Neural crest cell (in vitro differentiated cells): ENCODE measurements around the gene SPATS2L. TPM values are rescaled to one million over a fixed set of nuclear protein-coding genes. Genes with fewer than 3 reads are reported as not detected.

ENCODE experiments used
- DNase-seq: peaks from one replicate; pipeline ENCODE4 v3.0.0; 2021; ENCODE audit warnings: low read depth, mixed read lengths, low spot score
- H3K27ac Mint-ChIP-seq: one replicate; pipeline ENCODE4 v1.8.0; 2021; ENCODE audit warnings: mild to moderate bottlenecking, mixed read lengths; ENCODE audit not compliant: unreplicated experiment
- H3K27me3 Mint-ChIP-seq: 2 replicates; pipeline ENCODE4 v1.8.0; 2021; ENCODE audit warnings: low read depth, mild to moderate bottlenecking, mixed read lengths
- H3K36me3 Mint-ChIP-seq: 2 replicates; pipeline ENCODE4 v1.8.0; 2021; ENCODE audit warnings: low read depth, mild to moderate bottlenecking, mixed read lengths
- H3K4me1 Mint-ChIP-seq: 2 replicates; pipeline ENCODE4 v1.8.0; 2021; ENCODE audit warnings: mixed read lengths
- H3K4me3 Mint-ChIP-seq: one replicate; pipeline ENCODE4 v1.8.0; 2021; ENCODE audit warnings: mild to moderate bottlenecking, mixed read lengths
- H3K9me3 Mint-ChIP-seq: 2 replicates; pipeline ENCODE4 v1.8.0; 2021; ENCODE audit warnings: mixed read lengths
- total RNA-seq: library from RNA; stranded (reverse); gene quantifications from 2 replicates; pipeline ENCODE4 v1.2.1, GENCODE V29; 2021
- TF ChIP-seq, protein P1 (sequence below): fragments of 200-600 bp; sonication (generic); conservative IDR thresholded peaks from 2 replicates; pipeline ENCODE4 v1.5.0; 2021; ENCODE audit warnings: antibody characterized with exemption, mild to moderate bottlenecking

SPATS2L gene
- total RNA-seq, 1 donor from 2014 or later = 24.9 TPM

DNA sequence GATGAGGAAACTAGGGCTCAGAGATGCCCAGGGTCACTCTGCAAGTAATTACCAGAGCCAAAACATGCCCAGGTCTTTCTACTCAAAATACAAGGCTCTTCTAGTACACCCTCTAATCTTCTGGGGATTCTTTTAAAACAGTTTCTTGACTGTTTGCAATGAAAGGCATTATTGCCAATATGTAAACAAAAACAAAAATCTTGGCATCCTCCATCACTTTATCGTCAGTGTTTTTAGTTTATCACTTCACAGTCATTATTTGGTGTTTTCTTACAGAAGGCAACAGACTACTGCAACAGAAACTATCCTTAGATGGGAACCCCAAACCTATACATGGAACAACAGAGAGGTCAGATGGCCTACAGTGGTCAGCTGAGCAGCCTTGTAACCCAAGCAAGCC lies 132.4 kb downstream of the SPATS2L start:
- H3K27ac Mint-ChIP-seq = no peak overlapping the region
- peaks cover 29% of the 10 kb centered on the region for H3K36me3 Mint-ChIP-seq
- no peaks in the 10 kb centered on the region for H3K27me3 Mint-ChIP-seq
- TF ChIP-seq, protein P1, sequence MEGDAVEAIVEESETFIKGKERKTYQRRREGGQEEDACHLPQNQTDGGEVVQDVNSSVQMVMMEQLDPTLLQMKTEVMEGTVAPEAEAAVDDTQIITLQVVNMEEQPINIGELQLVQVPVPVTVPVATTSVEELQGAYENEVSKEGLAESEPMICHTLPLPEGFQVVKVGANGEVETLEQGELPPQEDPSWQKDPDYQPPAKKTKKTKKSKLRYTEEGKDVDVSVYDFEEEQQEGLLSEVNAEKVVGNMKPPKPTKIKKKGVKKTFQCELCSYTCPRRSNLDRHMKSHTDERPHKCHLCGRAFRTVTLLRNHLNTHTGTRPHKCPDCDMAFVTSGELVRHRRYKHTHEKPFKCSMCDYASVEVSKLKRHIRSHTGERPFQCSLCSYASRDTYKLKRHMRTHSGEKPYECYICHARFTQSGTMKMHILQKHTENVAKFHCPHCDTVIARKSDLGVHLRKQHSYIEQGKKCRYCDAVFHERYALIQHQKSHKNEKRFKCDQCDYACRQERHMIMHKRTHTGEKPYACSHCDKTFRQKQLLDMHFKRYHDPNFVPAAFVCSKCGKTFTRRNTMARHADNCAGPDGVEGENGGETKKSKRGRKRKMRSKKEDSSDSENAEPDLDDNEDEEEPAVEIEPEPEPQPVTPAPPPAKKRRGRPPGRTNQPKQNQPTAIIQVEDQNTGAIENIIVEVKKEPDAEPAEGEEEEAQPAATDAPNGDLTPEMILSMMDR = no peak
- no peaks in the 10 kb centered on the region for H3K4me1 Mint-ChIP-seq
- H3K4me3 Mint-ChIP-seq = no peak overlapping the region
- DNase-seq = no peak
- H3K9me3 Mint-ChIP-seq = peaks cover 7% of the 10 kb centered on the region

DNA sequence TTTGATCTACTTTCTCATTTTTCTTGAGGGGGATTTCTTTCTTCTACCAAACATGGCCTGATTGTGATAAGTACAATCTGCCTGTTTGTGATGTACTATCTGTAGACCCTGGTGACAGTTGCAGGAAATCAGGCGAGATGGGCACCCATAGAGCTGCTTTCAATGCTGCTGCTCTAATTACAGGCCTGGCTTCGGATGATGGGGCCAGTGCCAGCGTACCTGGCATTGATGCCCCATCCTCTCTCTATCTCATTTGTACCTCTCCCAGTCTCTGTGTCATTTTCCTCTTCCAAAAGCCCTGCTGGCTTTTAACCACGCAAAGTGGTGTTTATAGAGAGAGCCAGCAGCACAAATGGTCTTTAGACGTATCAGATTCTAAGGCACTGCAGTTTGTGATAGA lies 133.5 kb downstream of the SPATS2L start:
- H3K27me3 Mint-ChIP-seq = no peaks in the 10 kb centered on the region
- H3K4me3 Mint-ChIP-seq = no peak overlapping the region

DNA sequence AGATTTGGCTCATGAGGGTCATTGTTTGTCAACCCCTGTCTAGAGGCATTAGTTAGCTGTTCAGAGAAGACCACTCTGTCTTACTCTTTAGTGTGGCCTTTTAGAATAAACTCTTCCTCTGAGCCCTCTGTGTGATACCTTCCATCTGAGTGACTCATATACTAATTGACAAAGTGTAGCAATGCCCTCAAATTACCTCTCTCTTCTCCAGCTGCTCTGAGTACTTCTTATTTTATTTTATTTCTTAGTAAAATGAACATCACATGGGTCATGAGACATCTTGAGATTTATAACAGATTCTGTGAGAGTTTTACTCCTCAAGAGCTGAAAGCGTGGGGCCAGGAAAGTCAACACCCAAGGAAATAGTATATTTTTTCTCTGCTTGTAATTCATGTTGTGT lies 136.0 kb downstream of the SPATS2L start:
- Mint-ChIP-seq H3K27ac (no peak overlapping the region), H3K4me3 (no peak overlapping the region), H3K27me3 (no peaks in the 10 kb centered on the region), H3K9me3 (no peaks in the 10 kb centered on the region), H3K36me3 (peaks cover 22% of the 10 kb centered on the region), H3K4me1 (no peaks in the 10 kb centered on the region)
- TF ChIP-seq, protein P1 = no peak
- no peak for DNase-seq

More for the DNA sequence above, 133.5 kb downstream of the SPATS2L start:
- Mint-ChIP-seq H3K36me3 (peaks cover 32% of the 10 kb centered on the region), H3K27ac (no peak overlapping the region), H3K9me3 (peaks cover 7% of the 10 kb centered on the region), H3K4me1 (no peaks in the 10 kb centered on the region)
- TF ChIP-seq, protein P1 = no peak
- DNase-seq = no peak

DNA sequence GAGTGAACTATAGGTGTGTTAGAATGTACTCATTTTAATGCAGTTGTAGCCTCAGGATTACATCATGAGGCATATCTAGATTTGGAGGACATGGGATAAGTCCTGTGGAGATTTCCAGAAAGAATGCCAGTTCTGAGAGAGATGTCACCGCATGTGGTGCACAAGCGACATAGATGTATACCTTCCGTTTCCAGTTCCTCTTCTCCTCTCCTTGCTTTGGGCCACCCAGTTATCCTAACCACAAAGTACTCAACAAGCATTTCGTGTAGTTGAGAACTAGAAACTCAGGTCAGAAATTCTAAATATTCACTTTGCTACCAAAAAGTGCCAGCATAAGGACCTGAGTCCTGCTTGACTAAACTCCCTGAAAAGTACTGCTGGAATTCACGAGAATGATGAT lies 136.9 kb downstream of the SPATS2L start:
- Mint-ChIP-seq H3K9me3 (no peaks in the 10 kb centered on the region), H3K4me3 (no peak overlapping the region), H3K4me1 (no peaks in the 10 kb centered on the region), H3K27ac (no peak overlapping the region), H3K36me3 (peaks cover 21% of the 10 kb centered on the region), H3K27me3 (no peaks in the 10 kb centered on the region)
- TF ChIP-seq, protein P1 = no peak
- no peak for DNase-seq

DNA sequence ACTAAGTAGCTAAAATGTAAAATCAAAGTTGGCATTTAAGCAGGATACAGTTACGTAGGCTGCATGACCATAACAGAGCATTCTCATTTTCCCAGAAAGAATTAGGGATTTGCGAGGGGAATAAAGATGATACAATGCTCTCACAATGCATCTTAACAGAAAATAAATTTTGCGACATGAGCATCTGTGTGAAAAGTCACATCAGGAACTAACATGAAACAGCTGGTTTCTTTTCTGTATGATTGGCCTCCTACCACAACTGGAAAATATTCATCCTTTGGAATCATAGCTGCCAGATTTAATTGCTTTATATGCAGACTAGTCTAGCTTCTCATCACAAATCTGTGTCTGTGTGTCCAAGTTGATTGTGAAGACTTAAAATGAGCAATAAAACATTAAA lies 137.4 kb downstream of the SPATS2L start:
- TF ChIP-seq, protein P1 = no peak
- H3K9me3 Mint-ChIP-seq = no peaks in the 10 kb centered on the region
- no peak overlapping the region for H3K27ac Mint-ChIP-seq
- H3K4me3 Mint-ChIP-seq = no peak overlapping the region
- H3K36me3 Mint-ChIP-seq = peaks cover 21% of the 10 kb centered on the region
- H3K4me1 Mint-ChIP-seq = no peaks in the 10 kb centered on the region
- no peak for DNase-seq
- H3K27me3 Mint-ChIP-seq = no peaks in the 10 kb centered on the region

DNA sequence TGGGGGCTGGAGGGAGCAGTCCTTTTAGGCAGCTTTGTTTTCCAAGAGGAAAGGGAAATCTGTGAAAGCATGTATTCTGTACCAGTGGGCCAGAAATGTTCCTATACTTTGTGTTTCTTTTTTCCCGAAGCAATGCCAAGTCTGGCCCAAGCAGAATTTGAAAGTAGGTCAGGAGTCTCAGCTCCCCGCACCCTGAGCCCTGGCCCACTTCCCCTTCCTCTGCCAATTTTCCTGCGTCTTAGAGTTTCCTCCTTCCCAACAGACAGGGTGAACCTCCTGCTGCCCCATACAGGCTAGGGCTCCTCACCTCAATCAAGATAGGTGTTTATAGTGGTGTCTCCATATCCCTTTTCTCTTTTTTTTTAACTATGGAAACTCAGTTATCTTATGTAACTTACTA lies 138.0 kb downstream of the SPATS2L start:
- TF ChIP-seq, protein P1 = no peak
- Mint-ChIP-seq H3K27me3 (no peaks in the 10 kb centered on the region), H3K4me1 (no peaks in the 10 kb centered on the region), H3K4me3 (no peak overlapping the region), H3K9me3 (no peaks in the 10 kb centered on the region), H3K36me3 (peaks cover 21% of the 10 kb centered on the region), H3K27ac (no peak overlapping the region)
- no peak for DNase-seq
